Osteoblast (primary cell): ENCODE measurements around the gene EXD3. TPM values are rescaled to one million over a fixed set of nuclear protein-coding genes. Genes with fewer than 3 reads are reported as not detected.
"Not testable (repeated sequence)": the region's sequence is repeated elsewhere in the genome, so short reads cannot be mapped to it uniquely, and the experiment has no call there.

Experiments
- DNase-seq: peaks from one replicate; pipeline ENCODE4 v3.0.0; 2011; ENCODE audit warnings: low spot score, mixed read lengths; ENCODE audit not compliant: insufficient read length; ENCODE audit errors: missing footprints
- H2AFZ ChIP-seq: 2 replicates; pipeline ENCODE4 v1.6.0; 2011; ENCODE audit warnings: mild to moderate bottlenecking, low read length
- H3K27ac ChIP-seq: 2 replicates; pipeline ENCODE4 v1.5.1; 2011; ENCODE audit warnings: mild to moderate bottlenecking, low read depth, low read length, moderate library complexity
- H3K27me3 ChIP-seq: 2 replicates; pipeline ENCODE4 v1.6.0; 2012; ENCODE audit warnings: mild to moderate bottlenecking, control low read depth, inconsistent platforms, low read length, moderate library complexity; ENCODE audit not compliant: insufficient read depth
- H3K36me3 ChIP-seq: 2 replicates; pipeline ENCODE4 v1.5.1; 2011; ENCODE audit warnings: mild to moderate bottlenecking, low read length, control low read depth, moderate library complexity; ENCODE audit not compliant: insufficient read depth
- H3K4me1 ChIP-seq: 2 replicates; pipeline ENCODE4 v1.5.1; 2011; ENCODE audit warnings: mild to moderate bottlenecking, low read length, control low read depth, moderate library complexity; ENCODE audit not compliant: insufficient read depth
- H3K4me2 ChIP-seq: 2 replicates; pipeline ENCODE4 v1.6.0; 2011; ENCODE audit warnings: mild to moderate bottlenecking, low read length; ENCODE audit not compliant: insufficient read depth
- H3K4me3 ChIP-seq: fragments of 200-600 bp; sonication (generic); 3 replicates; pipeline ENCODE4 v1.5.1; 2012; ENCODE audit warnings: mild to moderate bottlenecking, low read length, inconsistent platforms; ENCODE audit not compliant: insufficient read depth
- H3K79me2 ChIP-seq: 2 replicates; pipeline ENCODE4 v1.6.0; 2012; ENCODE audit warnings: mild to moderate bottlenecking, low read length, control low read depth, inconsistent platforms; ENCODE audit not compliant: insufficient read depth
- H3K9me3 ChIP-seq: 2 replicates; pipeline ENCODE4 v1.5.1; 2011; ENCODE audit warnings: low read depth, low read length, control low read depth
- H4K20me1 ChIP-seq: 2 replicates; pipeline ENCODE4 v1.6.0; 2012; ENCODE audit warnings: mild to moderate bottlenecking, low read length, control low read depth; ENCODE audit not compliant: insufficient read depth
- CTCF ChIP-seq: IDR thresholded peaks from 2 replicates; pipeline ENCODE4 v1.5.1; 2011; ENCODE audit warnings: mild to moderate bottlenecking, low read depth, low read length, moderate library complexity; ENCODE audit errors: extremely low read depth
- total RNA-seq: library from RNA; depleted of rRNA; stranded (reverse); fragments of >200 nt; gene quantifications from 2 replicates; pipeline ENCODE4 v1.2.3, GENCODE V29; 2012

EXD3 gene
- total RNA-seq, 1 donor, result 7.6 TPM

DNA sequence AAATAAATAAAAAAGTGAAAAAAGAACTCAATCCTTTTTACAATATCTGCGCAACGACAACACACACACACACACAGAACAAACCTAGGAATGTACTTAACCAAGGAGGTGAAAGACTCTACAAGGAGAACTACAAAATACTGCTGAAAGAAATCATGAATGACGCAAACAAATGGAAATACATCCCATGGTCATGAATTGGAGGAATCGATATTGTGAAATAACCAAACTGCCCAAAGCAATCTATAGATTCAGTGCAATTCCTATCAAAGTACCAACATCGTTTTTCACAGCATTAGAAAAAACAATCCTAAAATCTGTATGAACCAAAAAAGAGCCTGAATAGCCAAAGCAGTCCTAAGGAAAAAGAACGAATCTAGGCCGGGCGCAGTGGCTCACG lies 91.0 kb downstream of the EXD3 start:
- H3K4me1 ChIP-seq, result no peaks in the 10 kb centered on the region
- H3K27me3 ChIP-seq, result no peaks in the 10 kb centered on the region
- H3K4me3 ChIP-seq, result no peak overlapping the region
- no peak overlapping the region for H3K27ac ChIP-seq
- no peak for DNase-seq
- no peak overlapping the region for H3K4me2 ChIP-seq
- H3K36me3 ChIP-seq, result no peaks in the 10 kb centered on the region
- no peak overlapping the region for H2AFZ ChIP-seq
- TF ChIP-seq CTCF, result no peak
- no peaks in the 10 kb centered on the region for H3K9me3 ChIP-seq
- no peaks in the 10 kb centered on the region for H3K79me2 ChIP-seq
- H4K20me1 ChIP-seq, result no peaks in the 10 kb centered on the region

DNA sequence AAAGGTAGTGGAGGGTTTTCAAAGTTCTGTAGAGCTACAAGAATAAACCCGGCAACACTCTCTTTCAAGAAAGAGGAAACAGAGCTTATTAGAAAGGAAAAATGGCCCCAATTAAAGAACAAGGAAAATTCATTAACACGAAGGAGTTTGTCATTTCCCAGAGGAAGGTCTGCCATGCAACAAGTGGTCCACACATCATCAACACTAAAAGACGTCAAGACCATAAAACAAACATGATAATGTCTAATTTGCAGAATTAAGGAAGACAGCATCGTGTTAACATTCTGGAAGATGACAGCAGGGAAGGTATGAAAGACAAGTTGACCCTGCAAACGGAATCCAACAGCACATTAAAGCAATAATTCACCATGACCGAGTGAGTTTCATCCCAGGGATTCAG lies 92.3 kb downstream of the EXD3 start:
- H3K79me2 ChIP-seq, result no peaks in the 10 kb centered on the region
- no peak overlapping the region for H3K27ac ChIP-seq
- H3K4me2 ChIP-seq, result no peak overlapping the region
- no peaks in the 10 kb centered on the region for H3K4me1 ChIP-seq
- DNase-seq, result no peak
- no peak overlapping the region for H2AFZ ChIP-seq
- TF ChIP-seq CTCF, result no peak
- no peak overlapping the region for H3K4me3 ChIP-seq
- no peaks in the 10 kb centered on the region for H4K20me1 ChIP-seq
- H3K27me3 ChIP-seq, result no peaks in the 10 kb centered on the region
- H3K9me3 ChIP-seq, result no peaks in the 10 kb centered on the region
- no peaks in the 10 kb centered on the region for H3K36me3 ChIP-seq

GRCh38 chr9:137329590-137329989 lies 93.4 kb downstream of the EXD3 start:
- not testable (repeated sequence) for H3K27ac ChIP-seq, H4K20me1 ChIP-seq, H3K4me2 ChIP-seq, H3K27me3 ChIP-seq, H3K4me1 ChIP-seq, H2AFZ ChIP-seq, H3K9me3 ChIP-seq, H3K4me3 ChIP-seq, H3K79me2 ChIP-seq, H3K36me3 ChIP-seq, DNase-seq

DNA sequence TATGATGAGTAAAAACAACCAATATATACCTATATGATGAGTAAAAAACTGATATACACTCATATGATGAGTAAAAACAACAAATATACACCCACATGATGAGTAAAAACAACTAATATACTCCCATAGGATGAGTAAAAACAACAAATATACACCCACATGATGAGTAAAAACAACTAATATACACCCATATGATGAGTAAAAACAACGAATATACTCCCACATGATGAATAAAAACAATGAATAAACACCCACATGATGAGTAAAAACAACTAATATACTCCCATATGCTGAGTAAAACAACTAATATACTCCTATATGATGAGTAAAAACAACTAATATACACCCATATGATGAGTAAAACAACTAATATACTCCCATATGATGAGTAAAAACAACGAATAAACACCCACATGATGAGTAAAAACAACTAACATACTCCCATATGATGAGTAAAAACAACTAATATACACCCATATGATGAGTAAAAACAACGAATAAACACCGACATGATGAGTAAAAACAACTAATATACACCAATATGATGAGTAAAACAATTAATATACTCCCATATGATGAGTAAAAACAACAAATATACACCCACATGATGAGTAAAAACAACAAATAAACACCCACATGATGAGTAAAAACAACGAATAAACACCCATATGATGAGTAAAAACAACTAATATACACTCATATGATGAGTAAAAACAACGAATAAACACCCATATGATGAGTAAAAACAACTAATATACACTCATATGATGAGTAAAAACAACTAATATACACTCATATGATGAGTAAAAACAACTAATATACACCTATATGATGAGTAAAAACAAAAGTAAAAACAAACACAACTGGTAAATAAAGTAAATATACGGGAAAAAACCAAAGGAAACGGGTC lies 95.1 kb downstream of the EXD3 start:
- H3K4me1 ChIP-seq, H3K4me2 ChIP-seq, H2AFZ ChIP-seq, H3K27ac ChIP-seq, H3K4me3 ChIP-seq, H3K9me3 ChIP-seq, H4K20me1 ChIP-seq, H3K79me2 ChIP-seq, H3K27me3 ChIP-seq, DNase-seq, H3K36me3 ChIP-seq: not testable (repeated sequence)

DNA sequence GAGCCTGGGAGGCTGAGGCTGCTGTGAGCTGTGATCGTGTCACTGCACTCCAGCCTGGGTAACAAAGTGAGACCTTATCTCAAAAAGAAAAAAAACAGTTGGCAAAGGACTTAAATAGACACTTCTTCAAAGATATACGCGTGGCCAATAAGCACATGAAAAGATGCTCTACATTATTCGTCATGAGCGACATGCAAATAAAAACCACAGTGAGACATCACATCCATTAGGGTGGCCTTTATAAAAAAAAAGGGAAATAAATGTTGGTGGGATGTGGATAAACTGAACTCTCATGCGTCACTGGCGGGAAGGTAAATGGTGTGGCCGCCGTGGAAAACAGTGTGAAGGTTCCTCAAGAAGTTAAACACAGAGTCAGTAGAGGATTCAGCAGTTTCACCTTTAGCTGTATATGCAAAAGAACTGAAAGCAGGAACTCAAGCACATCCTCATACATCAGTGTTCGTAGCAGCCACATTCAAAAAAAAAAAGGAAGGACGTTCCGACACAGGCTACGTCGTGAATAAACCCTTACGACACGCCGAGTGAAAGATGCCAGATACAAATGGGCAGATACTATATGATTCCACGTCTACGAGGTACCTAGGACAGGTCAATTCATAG lies 96.4 kb downstream of the EXD3 start:
- H2AFZ ChIP-seq, result no peak overlapping the region
- no peak overlapping the region for H3K27ac ChIP-seq
- no peaks in the 10 kb centered on the region for H3K27me3 ChIP-seq
- no peaks in the 10 kb centered on the region for H3K36me3 ChIP-seq
- no peaks in the 10 kb centered on the region for H4K20me1 ChIP-seq
- H3K9me3 ChIP-seq, result no peaks in the 10 kb centered on the region
- no peaks in the 10 kb centered on the region for H3K79me2 ChIP-seq
- no peak for TF ChIP-seq CTCF
- H3K4me2 ChIP-seq, result no peak overlapping the region
- H3K4me3 ChIP-seq, result no peak overlapping the region
- no peaks in the 10 kb centered on the region for H3K4me1 ChIP-seq
- DNase-seq, result no peak
